HepG2 (cell line): ENCODE measurements around the gene ATG2A. TPM values are rescaled to one million over a fixed set of nuclear protein-coding genes. Genes with fewer than 3 reads are reported as not detected.
A peak's percentile ranks its signal among the peaks of the same experiment; 100 is the strongest.

Source experiments
- ARID4A ChIP-seq: sonication (generic); formaldehyde crosslinking; IDR thresholded peaks from 2 replicates; pipeline ENCODE4 v1.5.0; 2020; ENCODE audit warnings: mild to moderate bottlenecking, missing genetic modification reagents, borderline replicate concordance
- HNF4A ChIP-seq: sonication (generic); formaldehyde crosslinking; IDR thresholded peaks from 2 replicates; pipeline ENCODE4 v1.4.0; 2020; ENCODE audit warnings: missing genetic modification reagents
- KDM2A ChIP-seq: sonication (generic); formaldehyde crosslinking; IDR thresholded peaks from 2 replicates; pipeline ENCODE4 v1.4.0; 2020; ENCODE audit warnings: low read depth, missing genetic modification reagents, borderline replicate concordance
- KDM5B ChIP-seq: sonication (generic); formaldehyde crosslinking; IDR thresholded peaks from 2 replicates; pipeline ENCODE4 v1.4.0; 2020; ENCODE audit warnings: missing genetic modification reagents, mild to moderate bottlenecking, borderline replicate concordance
- LCORL ChIP-seq, 2 experiments: fragments of 450-650 bp in 1 of 2; sonication (generic) in 1 of 2; formaldehyde crosslinking in 1 of 2; IDR thresholded peaks; 2 replicates each; pipeline versions ENCODE4 v1.5.0 to v1.6.1; 2017 to 2020; ENCODE audit warnings: antibody characterized with exemption in 1 of 2, missing genetic modification reagents in 1 of 2
- PHF21A ChIP-seq: sonication (generic); formaldehyde crosslinking; IDR thresholded peaks from 2 replicates; pipeline ENCODE4 v1.5.0; 2020; ENCODE audit warnings: mild to moderate bottlenecking, missing genetic modification reagents
- SKIL ChIP-seq: sonication (generic); formaldehyde crosslinking; IDR thresholded peaks from 2 replicates; pipeline ENCODE4 v1.8.0; 2022; ENCODE audit warnings: missing genetic modification reagents, mild to moderate bottlenecking, moderate library complexity, borderline replicate concordance
- SOX5 ChIP-seq: IDR thresholded peaks from 2 replicates; pipeline ENCODE4 v1.6.1; 2016; ENCODE audit warnings: borderline replicate concordance
- ZBTB25 ChIP-seq: IDR thresholded peaks from 2 replicates; pipeline ENCODE4 v1.6.1; 2018; ENCODE audit warnings: missing genetic modification reagents
- ZFAT ChIP-seq: sonication (generic); formaldehyde crosslinking; conservative IDR thresholded peaks from 2 replicates; pipeline ENCODE4 v1.8.1; 2023; ENCODE audit warnings: missing genetic modification reagents, inconsistent platforms
- ZFP91 ChIP-seq: sonication (generic); formaldehyde crosslinking; IDR thresholded peaks from 2 replicates; pipeline ENCODE4 v1.9.0; 2022; ENCODE audit warnings: missing genetic modification reagents, mild to moderate bottlenecking, borderline replicate concordance
- ZHX1 ChIP-seq: sonication (generic); formaldehyde crosslinking; IDR thresholded peaks from 2 replicates; pipeline ENCODE4 v1.8.1; 2022; ENCODE audit warnings: low read depth, mild to moderate bottlenecking, missing genetic modification reagents
- ZNF260 ChIP-seq: sonication (generic); formaldehyde crosslinking; IDR thresholded peaks from 2 replicates; pipeline ENCODE4 v1.4.0; 2020; ENCODE audit warnings: missing genetic modification reagents, low read depth, mild to moderate bottlenecking, borderline replicate concordance
- ZNF501 ChIP-seq: sonication (generic); formaldehyde crosslinking; IDR thresholded peaks from 2 replicates; pipeline ENCODE4 v1.5.1; 2020; ENCODE audit warnings: mild to moderate bottlenecking, moderate library complexity, missing genetic modification reagents
- polyA plus RNA-seq, 8 experiments: library from polyadenylated mRNA; depleted of rRNA in 3 of 8; stranded (reverse) in 7 of 8; unstranded in 1 of 8; fragments of >200 nt; fragmentation: Illumina TruSeq in 4 of 8; extraction: Trizol in 4 of 8; gene quantifications; 2 replicates each; pipeline versions ENCODE4 v1.2.1 to v1.2.3, GENCODE V29; 2011 to 2016; ENCODE audit warnings: low read depth in 4 of 8, missing spikeins in 1 of 8, mixed read lengths in 1 of 8; ENCODE audit not compliant: insufficient read depth in 1 of 8
- total RNA-seq, 5 experiments: library from RNA; depleted of rRNA; stranded (reverse); fragments of >200 nt; fragmentation: Illumina TruSeq; extraction: Trizol; gene quantifications; 2 replicates each; pipeline ENCODE4 v1.2.3, GENCODE V29; 2016; ENCODE audit warnings: low read depth in 1 of 5

The ATG2A gene
- total and polyA plus RNA-seq, 2 of the 13 experiments (the other 11 are each of a cell fraction or from before 2014, with no cell fraction given), result 6.7 to 8.0 TPM

GRCh38 chr11:64885367-64886286 lies 31.4 kb downstream of the ATG2A start (continued):
- 0 out of 2 replicates have a peak, but pooled peaks have one; percentile 37 for TF ChIP-seq ZHX1 (CRISPR knock-in tag)
- peak; percentile 19; the same call in 1 of the 2 replicates for TF ChIP-seq ZBTB25 (CRISPR knock-in tag)
- 0 out of 2 replicates have a peak, but pooled peaks have one; percentile 13 for TF ChIP-seq ZFP91
- TF ChIP-seq LCORL (IDR thresholded peaks at IDR 0.05), result peak; percentile 39; the same call in 1 of the 2 replicates
- peak; percentile 30; the same call in 1 of the 2 replicates for TF ChIP-seq LCORL (CRISPR knock-in tag; IDR thresholded peaks at IDR 0.05)
- no peak for TF ChIP-seq ZNF501 (CRISPR knock-in tag)
- TF ChIP-seq PHF21A (CRISPR knock-in tag), result peak; percentile 22; the same call in 1 of the 2 replicates
- peak; percentile 58; the same call in 1 of the 2 replicates for TF ChIP-seq KDM2A (CRISPR knock-in tag)
- no peak for TF ChIP-seq ZFAT (CRISPR knock-in tag)
- no peak for TF ChIP-seq ZNF260
- TF ChIP-seq ARID4A, result peak; percentile 34; the same call in 1 of the 2 replicates
- peak; percentile 80 for TF ChIP-seq SOX5 (CRISPR knock-in tag)
- no peak for TF ChIP-seq KDM5B (CRISPR knock-in tag)
- peak; percentile 75; the same call in 1 of the 2 replicates for TF ChIP-seq SKIL (CRISPR knock-in tag)
- TF ChIP-seq HNF4A (CRISPR knock-in tag), result peak; percentile 22
